IMR-90 (cell line): ENCODE results near the gene KIF1A. TPM values are rescaled to one million over a fixed set of nuclear protein-coding genes. Genes with fewer than 3 reads are reported as not detected.

Experiments used
- ATAC-seq: fragments of 200-7000 bp; cut with Tn5 transposase; 2 replicates; pipeline ENCODE4 v1.9.1; 2020; ENCODE audit warnings: low read depth, mild to moderate bottlenecking, moderate library complexity
- BruUV-seq: library from RNA; stranded (reverse); fragments of 400-500 nt; replicated peaks from 2 replicates; lab custom pipeline; 2021; lab: Mats Ljungman, UMichigan
- CTCF ChIA-PET: fragments of 300-600 bp; formaldehyde crosslinking; extraction: SDS; loops from one replicate; lab custom pipeline; 2021; ENCODE audit warnings: antibody characterized with exemption; lab: Yijun Ruan, JAX
- POLR2A ChIA-PET: fragments of 300-600 bp; sonication (Branson Sonifier 250); formaldehyde crosslinking; loops from one replicate; lab custom pipeline; 2022; ENCODE audit warnings: antibody characterized with exemption; ENCODE audit not compliant: unreplicated experiment; lab: Charles Lee
- DNase-seq: peaks from one replicate; pipeline ENCODE4 v3.0.0; 2013
- H2AFZ ChIP-seq: replicated peaks from 2 replicates; pipeline ENCODE3; 2013; ENCODE audit warnings: low read length, mild to moderate bottlenecking; ENCODE audit not compliant: poor library complexity
- H2AK5ac ChIP-seq: 2 replicates; pipeline ENCODE4 v1.6.1; 2013; ENCODE audit warnings: low read depth, low read length, inconsistent platforms
- H2AK9ac ChIP-seq: replicated peaks from 2 replicates; pipeline ENCODE3; 2013; ENCODE audit warnings: mild to moderate bottlenecking, low read depth, low read length, moderate library complexity; ENCODE audit not compliant: poor library complexity
- H2BK120ac ChIP-seq: 2 replicates; pipeline ENCODE4 v1.6.1; 2013; ENCODE audit warnings: low read depth, low read length, inconsistent platforms
- H2BK15ac ChIP-seq: 3 replicates; pipeline ENCODE4 v1.6.1; 2013; ENCODE audit warnings: low read depth, low read length, inconsistent platforms
- H2BK20ac ChIP-seq: 2 replicates; pipeline ENCODE4 v1.6.1; 2013; ENCODE audit warnings: low read depth, mild to moderate bottlenecking, inconsistent platforms, low read length, moderate library complexity
- H2BK5ac ChIP-seq: 2 replicates; pipeline ENCODE4 v1.6.1; 2013; ENCODE audit warnings: mild to moderate bottlenecking, low read depth, low read length, inconsistent platforms; ENCODE audit not compliant: poor library complexity, severe bottlenecking
- H3K14ac ChIP-seq: replicated peaks from 2 replicates; pipeline ENCODE4 v1.6.1; 2013; ENCODE audit warnings: low read depth, low read length, inconsistent platforms
- H3K18ac ChIP-seq: 2 replicates; pipeline ENCODE4 v1.6.1; 2013; ENCODE audit warnings: low read depth, low read length, control low read depth
- H3K23ac ChIP-seq: 2 replicates; pipeline ENCODE4 v1.6.1; 2013; ENCODE audit warnings: low read depth, low read length, inconsistent platforms
- H3K27ac ChIP-seq: 2 replicates; pipeline ENCODE4 v1.5.1; 2013; ENCODE audit warnings: mild to moderate bottlenecking, control low read depth, low read length; ENCODE audit not compliant: insufficient read depth
- H3K27me3 ChIP-seq: 2 replicates; pipeline ENCODE4 v1.6.1; 2013; ENCODE audit warnings: low read length; ENCODE audit not compliant: control insufficient read depth, insufficient read depth
- H3K36me3 ChIP-seq: 2 replicates; pipeline ENCODE4 v1.6.1; 2013; ENCODE audit warnings: low read length, mixed read lengths; ENCODE audit not compliant: control insufficient read depth, insufficient read depth
- H3K4ac ChIP-seq: 2 replicates; pipeline ENCODE4 v1.6.1; 2013; ENCODE audit warnings: low read depth, low read length, inconsistent platforms
- H3K4me1 ChIP-seq: 2 replicates; pipeline ENCODE4 v1.6.1; 2013; ENCODE audit warnings: low read length, mixed read lengths; ENCODE audit not compliant: control insufficient read depth, insufficient read depth
- H3K4me2 ChIP-seq: 2 replicates; pipeline ENCODE4 v1.6.1; 2013; ENCODE audit warnings: low read depth, mild to moderate bottlenecking, control low read depth, low read length, moderate library complexity
- H3K4me3 ChIP-seq: 2 replicates; pipeline ENCODE4 v1.5.1; 2013; ENCODE audit warnings: low read depth, mild to moderate bottlenecking, control low read depth, low read length, moderate library complexity; ENCODE audit not compliant: insufficient read depth
- H3K56ac ChIP-seq: 2 replicates; pipeline ENCODE4 v1.6.1; 2013; ENCODE audit warnings: low read length, inconsistent platforms; ENCODE audit not compliant: insufficient read depth; ENCODE audit errors: extremely low read depth
- H3K79me1 ChIP-seq, 2 experiments: 2 replicates each; pipeline ENCODE4 v1.6.1; 2013; ENCODE audit warnings: low read length in 2 of 2, inconsistent platforms in 1 of 2, low read depth in 1 of 2
- H3K9ac ChIP-seq: 2 replicates; pipeline ENCODE4 v1.6.1; 2013; ENCODE audit warnings: low read depth, low read length, control low read depth
- H3K9me1 ChIP-seq: 2 replicates; pipeline ENCODE4 v1.6.1; 2013; ENCODE audit warnings: low read length, inconsistent platforms; ENCODE audit not compliant: insufficient read depth
- H3K9me3 ChIP-seq: 2 replicates; pipeline ENCODE4 v1.6.1; 2013; ENCODE audit warnings: low read length; ENCODE audit not compliant: control insufficient read depth, insufficient read depth
- H4K20me1 ChIP-seq: 2 replicates; pipeline ENCODE4 v1.6.1; 2013; ENCODE audit warnings: low read length, inconsistent platforms; ENCODE audit not compliant: insufficient read depth
- H4K5ac ChIP-seq: 2 replicates; pipeline ENCODE4 v1.6.1; 2013; ENCODE audit warnings: mild to moderate bottlenecking, low read depth, low read length, control low read depth
- H4K8ac ChIP-seq, 2 experiments: 2 replicates each; pipeline ENCODE4 v1.6.1; 2013; ENCODE audit warnings: low read depth in 2 of 2, low read length in 2 of 2, control low read depth in 1 of 2, inconsistent platforms in 1 of 2
- H4K91ac ChIP-seq: 2 replicates; pipeline ENCODE4 v1.6.1; 2013; ENCODE audit warnings: low read depth, low read length, inconsistent platforms; ENCODE audit not compliant: insufficient read depth
- BHLHE40 ChIP-seq: fragments of 150-350 bp; IDR thresholded peaks from 2 replicates; pipeline ENCODE4 v1.6.1; 2016; ENCODE audit warnings: mild to moderate bottlenecking, low read depth, low read length
- CHD1 ChIP-seq: IDR thresholded peaks from 2 replicates; pipeline ENCODE4 v1.6.1; 2012; ENCODE audit warnings: low read depth, low read length, improper control_type of control experiment
- CTCF ChIP-seq: conservative IDR thresholded peaks from 2 replicates; pipeline ENCODE4 v1.5.1; 2012; ENCODE audit warnings: mild to moderate bottlenecking, low read depth, low read length, improper control_type of control experiment
- FOS ChIP-seq: fragments of 150-350 bp; IDR thresholded peaks from 2 replicates; pipeline ENCODE4 v1.6.1; 2016; ENCODE audit warnings: low read depth, low read length
- MXI1 ChIP-seq: IDR thresholded peaks from 2 replicates; pipeline ENCODE4 v1.6.1; 2012; ENCODE audit warnings: low read depth, mild to moderate bottlenecking, low read length, moderate library complexity, borderline replicate concordance
- RAD21 ChIP-seq: IDR thresholded peaks from 2 replicates; pipeline ENCODE4 v1.6.1; 2012; ENCODE audit warnings: low read length, improper control_type of control experiment
- SMC3 ChIP-seq: fragments of 150-350 bp; IDR thresholded peaks from 2 replicates; pipeline ENCODE4 v1.6.1; 2016; ENCODE audit warnings: low read depth, mild to moderate bottlenecking, antibody characterized with exemption, low read length, moderate library complexity
- WGBS, 2 experiments: methylation state at CpG; one replicate each; pipeline versions ENCODE4 v1.1.5 to v1.1.7; 2013; ENCODE audit warnings: missing lambda C conversion rate in 2 of 2; ENCODE audit not compliant: insufficient read length in 1 of 2; ENCODE audit errors: extremely low coverage in 2 of 2; 5-methylcytosine and 5-hydroxymethylcytosine counted together
- dilution Hi-C: fragments of 300-500 bp; cut with HindIII; formaldehyde crosslinking; loops from one replicate; pipeline ENCODE4 v1.14.3; 2018; ENCODE audit warnings: low sequenced_read_pairs; ENCODE audit not compliant: unreplicated experiment
- in situ Hi-C: fragments of 300-500 bp; cut with MboI; formaldehyde crosslinking; loops from 3 replicates; pipeline ENCODE4 v1.14.3; 2019; ENCODE audit warnings: low sequenced_read_pairs, inconsistent platforms, mixed read lengths
- intact Hi-C: fragments of 100-400 bp; cut with micrococcal nuclease; formaldehyde crosslinking; loops from 2 replicates; pipeline ENCODE4 v1.10.0; 2022
- polyA plus RNA-seq, 3 experiments: library from polyadenylated mRNA; depleted of rRNA; stranded (reverse); fragments of >200 nt; gene quantifications; 2 replicates each; pipeline ENCODE4 v1.2.3, GENCODE V29; 2012; ENCODE audit warnings: low replicate concordance in 1 of 3
- total RNA-seq: library from RNA; depleted of rRNA; stranded (reverse); fragments of >200 nt; gene quantifications from 2 replicates; pipeline ENCODE4 v1.2.3, GENCODE V29; 2012

The KIF1A gene
- total and polyA plus RNA-seq, 2 of the 4 experiments (the other 2 are of a cell fraction) = under 0.01 TPM; not detected in 1

GRCh38 chr2:240840435-240841060 lies 20.5 kb upstream of the KIF1A start:
- intact Hi-C loops = loop anchor here (1.0 kb wide), 2 partner anchors 30 to 326 kb away; no protein-coding TSS in a partner anchor
- 32% methylated on average over 4 of the region's 9 CpGs; no CpG with 5 or more reads in 1 of the 2 experiments for WGBS, 2 experiments

More at GRCh38 chr2:240840435-240841060, 20.5 kb upstream of the KIF1A start:
- Histone ChIP-seq H3K18ac (no peak overlapping the region), H3K27me3 (peaks cover 34% of the 10 kb centered on the region), H3K79me1 (no peaks in the 10 kb centered on the region), H3K23ac (no peak overlapping the region), H3K9me1 (no peaks in the 10 kb centered on the region), H2BK120ac (no peak overlapping the region), H2AK9ac (no peak overlapping the region), H3K9me3 (no peaks in the 10 kb centered on the region), H3K36me3 (no peaks in the 10 kb centered on the region), H3K9ac (no peak overlapping the region), H2BK5ac (no peak overlapping the region), H3K4me2 (no peak overlapping the region), H2BK15ac (no peak overlapping the region), H3K4me3 (no peak overlapping the region), H4K20me1 (no peaks in the 10 kb centered on the region), H3K27ac (no peak overlapping the region), H3K4ac (no peak overlapping the region), H3K14ac (no peak overlapping the region), H2AFZ (no peak overlapping the region), H3K4me1 (peaks cover 6% of the 10 kb centered on the region; the same call in 1 of the 2 replicates), H2BK20ac (no peak overlapping the region), H3K56ac (no peak overlapping the region), H4K5ac (no peak overlapping the region), H4K91ac (no peak overlapping the region), H2AK5ac (no peak overlapping the region), H4K8ac (no peak overlapping the region)
- no TSS peak for BruUV-seq
- TF ChIP-seq CTCF (peak; percentile 84), BHLHE40 (no peak), FOS (no peak), MXI1 (0 out of 2 replicates have a peak, but pooled peaks have one; percentile 51), RAD21 (peak; percentile 79), SMC3 (peak; percentile 83), CHD1 (no peak)
- POLR2A ChIA-PET = no interaction called here
- CTCF ChIA-PET = interaction anchor here (0.9 to 1.4 kb wide), 6 partner anchors 14 to 779 kb away, joined by 3 to 8 read pairs (median 4); no protein-coding TSS in a partner anchor
- in situ Hi-C loops (loop anchor here (10.0 kb wide), 1 partner anchor 336 kb away; no protein-coding TSS in a partner anchor), dilution Hi-C loops (no loop called here)
- DNase-seq (peak; percentile 70), ATAC-seq (peak; percentile 86)
